ENCODE results near the gene ZNF331. TPM values are rescaled to one million over a fixed set of nuclear protein-coding genes. Genes with fewer than 3 reads are reported as not detected.
"Not testable (repeated sequence)": the region's sequence is repeated elsewhere in the genome, so short reads cannot be mapped to it uniquely, and the experiment has no call there.

ZNF331 gene
- total RNA-seq, result 10 to 100 TPM; 16.8 to 26.8 (median 21.4) TPM
- 1 to 10 TPM; 3.6 to 6.9 (median 4.2) TPM for polyA plus RNA-seq

GRCh38 chr19:53537521-53538377, at the start of gene ZNF331:
ZNF331 (plus strand) TSS chr19:53538145; CDS start chr19:53569377, 31,232 bp downstream.
- H3K4me1 ChIP-seq, result peaks cover 0 to 9% (median 2%) of the 10 kb centered on the region in 4 donors
- WGBS, 2 donors, result 43 to 54% methylated on average over 81 of the region's 81 CpGs
- TF ChIP-seq CTCF (IDR thresholded peaks at IDR 0.05) (peak; percentile 47 to 68 (median 49)), EP300 (IDR thresholded peaks at IDR 0.05) (peak in 3 of 4 donors; percentile 77 to 80 (median 79)), POLR2AphosphoS5 (IDR thresholded peaks at IDR 0.05) (peak; percentile 82 to 87 (median 86)), POLR2A (IDR thresholded peaks at IDR 0.05) (peak; percentile 26 to 46)
- peaks cover 0 to 14% (median 0%) of the 10 kb centered on the region in 4 donors for H3K36me3 ChIP-seq
- intact Hi-C loops (cut with DNase I), result no loop called here
- H3K27ac ChIP-seq, result peak within 1 kb of the TSS; percentile 84 to 90 (median 88)
- no peaks in the 10 kb centered on the region for H3K9me3 ChIP-seq
- DNase-seq, result peak; percentile 94
- peak within 1 kb of the TSS; percentile 64 to 74 (median 69) for H3K4me3 ChIP-seq
- H3K27me3 ChIP-seq, result no peaks in the 10 kb centered on the region

GRCh38 chr19:53492153-53492552, 45.8 kb upstream of the ZNF331 start:
- DNase-seq, result no peak
- intact Hi-C loops (cut with DNase I), result no loop called here
- Histone ChIP-seq H3K4me1 (no peaks in the 10 kb centered on the region), H3K4me3 (no peak overlapping the region), H3K27me3 (no peaks in the 10 kb centered on the region), H3K9me3 (peaks cover 0 to 55% (median 12%) of the 10 kb centered on the region in 4 donors), H3K36me3 (peaks cover 4 to 64% (median 24%) of the 10 kb centered on the region in 4 donors), H3K27ac (no peak overlapping the region)
- no peak for TF ChIP-seq EP300 (IDR thresholded peaks at IDR 0.05)
- TF ChIP-seq POLR2AphosphoS5 (IDR thresholded peaks at IDR 0.05), result no peak
- no peak for TF ChIP-seq POLR2A (IDR thresholded peaks at IDR 0.05)
- TF ChIP-seq CTCF (IDR thresholded peaks at IDR 0.05), result no peak
- 95 to 96% methylated on average over 5 of the region's 5 CpGs for WGBS, 2 donors

- H3K4me1 ChIP-seq; H3K27ac ChIP-seq; intact Hi-C loops (cut with DNase I); DNase-seq; H3K27me3 ChIP-seq; H3K4me3 ChIP-seq: not testable (repeated sequence)
- 38 to 54% methylated on average over 11 of the region's 11 CpGs for WGBS, 2 donors
- peaks cover 0 to 26% (median 5%) of the 10 kb centered on the region in 4 donors for H3K9me3 ChIP-seq
- H3K36me3 ChIP-seq, result peaks cover 0 to 15% (median 0%) of the 10 kb centered on the region in 4 donors
Measured at GRCh38 chr19:53497311-53498023, 40.5 kb upstream of the ZNF331 start.

GRCh38 chr19:53498024-53498395, 39.9 kb upstream of the ZNF331 start:
- intact Hi-C loops (cut with DNase I); H3K27ac ChIP-seq; H3K27me3 ChIP-seq; H3K4me3 ChIP-seq; H3K4me1 ChIP-seq; DNase-seq: not testable (repeated sequence)
- 48 to 54% methylated on average over 4 of the region's 4 CpGs for WGBS, 2 donors
- Histone ChIP-seq H3K36me3 (peaks cover 0 to 12% (median 0%) of the 10 kb centered on the region in 4 donors), H3K9me3 (peaks cover 0 to 22% (median 3%) of the 10 kb centered on the region in 4 donors)

- H3K4me3 ChIP-seq; H3K9me3 ChIP-seq; H3K27ac ChIP-seq; intact Hi-C loops (cut with DNase I); H3K36me3 ChIP-seq; H3K27me3 ChIP-seq; DNase-seq: not testable (repeated sequence)
- 44 to 59% methylated on average over 7 of the region's 7 CpGs for WGBS, 2 donors
- peaks cover 0 to 11% (median 2%) of the 10 kb centered on the region in 4 donors for H3K4me1 ChIP-seq
Measured at GRCh38 chr19:53503151-53503550, 34.8 kb upstream of the ZNF331 start.

- Histone ChIP-seq H3K4me3 (peak overlapping the region in 1 of 4 donors; percentile 32), H3K4me1 (peaks cover 0 to 11% (median 2%) of the 10 kb centered on the region in 4 donors)
- H3K27me3 ChIP-seq; H3K27ac ChIP-seq; H3K36me3 ChIP-seq; intact Hi-C loops (cut with DNase I); H3K9me3 ChIP-seq; DNase-seq: not testable (repeated sequence)
- 19 to 21% methylated on average over 7 to 12 of the region's 14 CpGs for WGBS, 2 donors
Measured at GRCh38 chr19:53503671-53504364, 34.1 kb upstream of the ZNF331 start.

All from sigmoid colon (tissue), 7 donors.